ENCODE measurements around the gene SLC6A5.
A peak's percentile ranks its signal among the peaks of the same experiment; 100 is the strongest.
"Not testable (repeated sequence)": the region's sequence is repeated elsewhere in the genome, so short reads cannot be mapped to it uniquely, and the experiment has no call there.

Gene SLC6A5

DNA sequence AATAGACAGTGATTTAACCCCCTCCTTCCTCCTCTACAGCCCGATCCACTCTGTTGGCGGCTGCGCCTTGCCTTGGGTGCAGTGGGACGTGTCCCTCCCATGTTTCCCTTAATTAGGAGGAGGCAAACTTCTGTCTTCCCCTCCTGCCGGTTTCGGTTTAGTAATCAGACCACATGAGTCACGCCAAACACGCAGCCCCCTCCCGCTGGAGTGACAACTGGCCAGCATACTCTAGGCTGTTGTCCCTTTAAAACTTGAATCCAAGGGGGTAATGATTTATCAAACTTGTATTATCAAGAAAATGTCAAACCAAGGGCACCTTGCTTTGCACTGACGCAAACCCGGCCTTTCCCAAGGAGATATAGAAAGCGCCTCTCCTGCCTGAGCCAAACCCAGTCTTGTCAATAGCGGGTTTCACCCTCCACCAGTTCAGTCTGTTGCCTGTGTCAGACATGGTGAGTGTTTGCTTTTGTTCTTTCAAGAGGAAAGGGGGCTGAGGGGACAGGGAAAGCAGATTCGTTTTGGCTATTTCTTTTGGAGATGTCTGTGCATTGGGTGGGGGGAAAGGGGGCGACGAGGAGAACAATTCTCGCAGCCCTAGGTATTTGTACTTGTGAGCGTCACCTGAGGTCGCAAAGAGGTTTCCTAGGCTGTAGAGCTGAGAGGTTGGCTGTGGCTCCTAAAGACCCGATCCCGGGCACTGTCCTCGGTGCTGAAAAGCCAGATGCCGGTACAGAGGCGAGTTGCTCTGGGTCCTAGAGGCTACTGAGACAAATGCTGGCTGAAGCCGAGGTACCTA is at the start of gene SLC6A5:
SLC6A5 (plus strand) TSS at position 388 of the 799 bp plus-strand sequence; CDS start at position 453, 65 bp downstream.
- DNase-seq = peak; percentile 6

DNA sequence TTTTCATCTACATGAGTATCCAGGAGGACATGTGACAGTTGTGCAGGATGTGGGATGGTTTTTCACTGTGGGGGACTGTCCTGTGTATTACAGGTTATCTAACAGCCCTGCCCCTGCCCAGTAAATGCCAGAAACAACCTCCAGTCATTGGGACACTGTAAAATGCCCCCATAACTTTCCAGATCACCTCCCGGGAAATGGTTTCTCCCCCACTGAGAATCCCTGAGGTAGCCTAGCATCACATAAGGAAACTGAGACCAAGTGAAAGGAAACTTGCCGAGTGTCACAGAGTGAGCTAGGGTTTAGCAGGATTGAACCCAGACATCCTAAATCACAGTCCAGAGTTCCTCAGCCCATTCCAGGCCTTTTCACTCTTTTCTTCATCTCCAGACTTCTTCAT is 48.3 kb upstream of the SLC6A5 start:
- no peak for DNase-seq

DNA sequence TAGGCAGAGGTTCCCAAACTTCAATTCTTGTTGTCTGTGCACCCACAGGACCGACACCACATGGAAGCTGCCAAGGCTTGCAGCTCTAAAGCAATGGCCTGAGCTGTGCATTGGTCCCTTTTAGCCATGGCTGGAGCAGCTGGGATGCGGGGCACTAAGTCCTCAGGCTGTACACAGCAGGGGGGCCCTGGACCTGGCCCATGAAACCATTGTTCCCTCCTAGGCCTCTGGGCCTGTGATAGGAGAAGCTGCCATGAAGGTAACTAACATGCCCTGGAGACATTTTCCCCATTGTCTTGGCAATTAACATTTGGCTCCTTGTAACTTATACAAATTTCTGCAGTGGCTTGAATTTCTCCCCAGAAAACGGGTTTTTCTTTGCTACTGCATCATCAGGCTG is 43.6 kb upstream of the SLC6A5 start:
- no peak for DNase-seq

DNA sequence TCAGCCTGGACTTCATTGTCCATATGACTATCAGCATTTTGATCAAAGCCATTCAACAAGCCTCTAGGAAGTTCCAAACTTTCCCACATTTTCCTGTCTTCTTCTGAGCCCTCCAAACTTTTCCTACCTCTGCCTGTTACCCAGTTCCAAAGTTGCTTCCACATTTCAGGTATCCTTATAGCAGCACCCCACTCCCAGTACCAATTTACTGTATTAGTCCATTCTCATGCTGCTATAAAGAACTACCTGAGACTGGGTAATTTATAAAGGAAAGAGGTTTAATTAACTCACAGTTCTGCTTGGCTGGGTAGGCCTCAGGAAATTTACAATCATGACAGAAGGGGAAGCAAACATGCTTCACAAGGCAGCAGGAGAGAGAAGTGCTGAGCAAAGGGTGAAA is 43.0 kb upstream of the SLC6A5 start:
- not testable (repeated sequence) for DNase-seq

DNA sequence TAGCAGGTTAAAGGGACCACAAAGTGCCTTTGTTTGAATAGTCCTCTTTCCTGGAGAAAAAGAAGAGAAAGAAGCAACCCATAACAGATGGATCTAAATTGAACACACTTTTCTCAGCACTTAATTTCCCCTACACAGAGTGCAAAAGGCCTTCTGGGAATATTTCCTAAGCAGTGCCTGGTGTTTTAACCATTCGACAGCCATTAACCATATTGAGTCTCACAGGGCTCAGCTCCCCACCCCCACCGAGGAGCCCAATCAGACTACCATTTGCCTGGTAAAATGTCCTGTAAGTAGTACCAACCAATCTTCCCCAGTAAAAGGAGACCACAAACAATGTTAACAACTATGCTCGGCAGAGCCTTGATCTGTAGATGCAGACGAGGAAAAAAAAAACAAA is 40.7 kb upstream of the SLC6A5 start:
- no peak for DNase-seq

DNA sequence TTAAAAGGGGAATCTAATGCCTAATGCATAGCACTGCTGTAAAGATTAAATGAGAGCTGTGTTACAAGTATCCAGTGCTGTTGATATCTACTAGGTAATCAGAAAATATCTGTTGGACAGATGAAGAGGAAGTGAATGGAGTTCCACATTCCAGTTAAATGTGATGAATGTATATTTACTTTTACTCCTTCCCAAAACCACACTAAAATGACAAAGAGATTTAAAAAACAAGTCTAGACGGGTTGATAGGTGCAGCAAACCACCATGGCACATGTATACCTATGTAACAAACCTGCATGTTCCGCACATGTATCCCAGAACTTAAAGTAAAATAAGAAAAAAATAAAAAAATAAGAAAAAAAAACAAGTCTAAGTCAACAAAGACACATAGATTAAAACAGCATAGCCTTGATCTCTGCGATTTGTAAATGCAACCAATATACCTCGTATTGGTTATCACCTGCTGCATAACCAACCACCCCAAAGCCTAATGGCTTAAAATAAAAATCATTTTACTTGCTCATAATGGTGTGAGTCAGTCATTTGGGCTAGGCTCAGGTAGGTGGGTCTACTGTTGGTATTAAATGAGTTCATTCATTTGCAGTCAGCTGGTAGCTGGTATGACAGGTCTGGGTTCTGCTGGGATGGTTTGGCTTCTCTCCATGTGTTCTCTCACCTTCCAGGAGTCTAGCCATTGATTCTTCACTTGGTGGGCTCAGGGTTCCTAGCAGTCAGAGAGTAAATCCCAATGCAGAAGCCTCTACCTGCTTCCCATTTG is 39.7 kb upstream of the SLC6A5 start:
- no peak for DNase-seq

DNA sequence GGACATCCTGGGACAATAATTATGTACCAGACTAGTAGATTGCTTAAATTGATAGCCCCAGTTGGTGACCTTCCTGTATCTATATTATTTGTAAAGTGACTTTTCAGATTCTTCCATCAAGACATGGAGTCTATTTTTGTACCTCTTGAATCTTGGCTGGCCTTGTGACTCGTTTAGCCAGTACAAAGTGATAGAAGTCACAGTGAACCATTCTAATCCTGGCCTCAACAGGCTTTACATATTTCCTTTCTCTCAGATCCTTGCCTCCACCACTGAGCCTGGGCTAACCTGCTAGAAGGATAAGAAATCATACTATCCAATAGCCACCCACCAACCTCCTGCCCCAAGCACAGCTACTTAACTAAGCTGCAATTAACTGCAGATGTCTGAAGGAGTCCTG is 37.5 kb upstream of the SLC6A5 start:
- DNase-seq = no peak

DNA sequence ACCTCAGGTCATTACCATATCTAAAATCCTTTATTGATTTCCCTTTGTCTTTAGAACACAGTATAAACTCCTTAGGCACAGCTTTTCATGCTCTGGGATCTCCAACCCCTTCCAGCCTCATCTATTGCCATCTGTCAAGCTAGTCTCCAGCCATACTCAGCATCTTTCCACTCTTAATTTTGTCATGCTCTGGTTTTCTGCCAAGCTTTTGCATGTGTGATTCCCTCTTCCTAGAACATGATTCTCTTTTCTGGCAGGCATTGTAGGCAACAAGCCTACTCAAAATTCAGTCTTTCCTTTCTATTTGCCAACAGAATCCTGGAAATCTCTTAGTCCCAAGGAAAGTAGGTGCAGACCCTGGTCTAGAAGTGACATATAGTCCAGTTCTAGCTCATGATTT is 35.5 kb upstream of the SLC6A5 start:
- no peak for DNase-seq

DNA sequence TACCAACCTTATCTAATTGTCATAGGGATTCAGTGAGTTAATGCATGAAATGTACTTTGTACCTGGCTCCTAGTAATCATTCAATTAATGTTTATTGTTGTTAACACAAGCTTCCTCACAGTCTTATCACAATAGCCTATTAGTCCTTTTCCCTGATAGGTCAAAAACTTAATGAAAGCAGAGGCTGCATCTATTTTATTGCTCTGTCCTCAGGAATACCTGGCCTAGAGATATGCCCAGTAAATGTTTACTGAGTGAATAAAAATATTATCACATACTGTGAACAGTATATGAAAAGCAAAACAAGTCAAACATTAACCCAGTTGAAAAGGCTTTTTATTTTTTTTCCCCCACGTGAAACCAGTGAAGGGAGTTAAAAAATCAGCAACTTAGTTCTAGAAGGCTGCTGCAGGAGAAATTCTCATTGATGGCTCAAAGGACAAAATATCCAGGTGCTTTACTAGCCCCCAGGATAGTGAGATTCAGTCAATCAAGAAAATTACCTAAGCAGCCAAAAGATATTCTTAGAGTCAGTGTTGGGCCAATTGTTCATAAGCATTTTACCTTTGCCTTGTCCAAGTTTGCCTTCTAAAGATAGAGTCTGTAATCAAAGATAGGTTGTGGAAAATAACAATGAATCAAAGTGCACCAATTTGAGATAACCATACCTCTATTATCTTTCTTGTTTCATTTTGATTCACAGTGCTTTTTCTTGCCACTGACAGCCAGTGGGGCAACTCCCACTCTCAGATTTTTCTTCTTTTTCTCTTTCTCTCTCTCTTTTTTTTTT is 34.4 kb upstream of the SLC6A5 start:
- no peak for DNase-seq

DNA sequence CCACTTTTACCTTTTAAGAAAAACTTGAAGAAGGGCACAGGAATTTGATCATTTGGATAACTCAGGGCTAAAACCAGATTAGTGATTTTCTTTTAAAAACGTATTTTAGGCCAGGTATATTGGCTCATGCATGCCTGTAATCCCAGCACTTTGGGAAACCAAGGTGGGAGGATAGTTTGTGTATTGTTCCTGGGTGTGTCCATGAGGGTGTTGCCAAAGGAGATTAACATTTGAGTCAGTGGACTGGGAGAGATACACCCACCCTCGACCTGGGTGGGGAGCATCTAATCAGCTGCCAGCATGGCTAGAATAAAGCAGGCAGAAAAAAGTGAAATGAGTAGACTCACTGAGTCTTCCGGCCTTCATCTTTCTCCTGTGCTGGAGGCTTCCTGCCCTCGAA is 33.3 kb upstream of the SLC6A5 start:
- DNase-seq = not testable (repeated sequence)

DNA sequence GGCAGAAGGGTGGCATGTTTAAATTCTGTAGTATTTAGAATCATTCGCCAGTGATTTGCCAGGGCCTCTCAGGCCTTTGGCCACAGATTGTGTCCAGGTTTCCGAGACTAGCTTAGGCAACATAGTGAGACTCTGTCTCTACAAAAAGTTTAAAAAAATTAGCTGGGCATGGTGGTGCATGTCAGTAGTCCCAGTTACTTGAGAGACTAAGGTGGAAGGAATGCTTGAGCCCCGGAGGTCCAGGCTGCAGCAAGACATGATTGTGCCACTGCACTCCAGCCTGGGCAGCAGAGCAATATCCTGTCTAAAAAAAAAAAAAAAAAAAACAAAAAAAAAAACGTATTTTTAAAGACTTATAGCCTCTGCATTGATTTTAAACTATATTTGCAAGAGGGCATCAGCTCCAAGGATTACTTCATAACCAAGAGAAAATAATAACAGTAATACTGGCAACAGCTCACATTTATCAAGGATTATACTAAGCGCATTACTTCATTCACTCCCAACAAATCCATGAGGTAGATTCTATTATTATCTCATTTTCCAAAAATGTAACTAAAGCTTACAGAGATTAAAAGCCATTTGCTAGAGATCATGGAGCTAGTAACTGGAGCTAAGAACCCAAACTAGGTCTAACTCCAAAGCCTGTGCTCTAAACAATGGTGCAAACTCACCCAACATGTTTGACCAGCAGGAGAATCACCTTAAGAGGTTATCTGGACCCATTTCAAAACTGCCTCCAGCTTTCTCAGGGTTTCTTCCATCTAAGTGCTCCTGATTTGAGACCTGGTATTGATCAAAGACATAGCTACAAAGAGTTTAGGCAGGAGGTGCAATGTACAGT is 32.6 kb upstream of the SLC6A5 start:
- DNase-seq = no peak

DNA sequence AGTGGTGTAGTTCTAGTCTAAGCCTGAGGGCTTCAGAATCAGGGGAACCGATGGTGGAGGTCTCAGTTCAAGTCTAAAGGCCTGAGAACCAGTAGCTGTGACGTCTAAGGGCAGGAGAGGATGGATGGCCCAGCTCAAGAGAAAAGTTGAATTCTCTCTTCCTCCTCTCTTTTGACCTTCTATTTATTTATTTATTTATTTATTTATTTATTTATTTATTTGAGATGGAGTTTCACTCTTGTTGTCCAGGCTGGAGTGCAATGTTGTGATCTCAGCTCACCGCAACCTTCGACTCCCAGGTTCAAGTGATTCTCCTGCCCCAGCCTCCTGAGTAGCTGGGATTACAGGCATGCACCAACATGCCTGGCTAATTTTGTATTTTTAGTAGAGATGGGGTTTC is 19.7 kb upstream of the SLC6A5 start:
- not testable (repeated sequence) for DNase-seq

DNA sequence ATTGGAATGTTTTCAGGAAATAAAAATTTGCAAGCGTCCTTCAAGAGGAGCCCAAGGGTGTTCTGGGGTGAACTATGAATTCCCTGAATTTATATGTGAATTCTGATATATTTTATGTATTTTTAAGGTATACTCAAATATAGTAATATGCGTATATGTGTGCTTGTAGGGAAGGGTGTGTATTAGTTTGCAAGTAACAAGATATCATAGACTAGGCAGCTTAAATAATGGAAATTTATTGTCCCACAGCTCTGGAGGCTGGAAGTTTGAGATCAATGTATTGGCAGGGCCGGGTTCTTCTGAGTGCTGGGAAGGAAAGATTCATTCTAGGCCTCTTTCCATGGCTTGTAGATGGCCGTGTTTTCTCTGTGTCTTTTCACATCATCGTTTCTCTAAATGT is 16.2 kb upstream of the SLC6A5 start:
- no peak for DNase-seq

DNA sequence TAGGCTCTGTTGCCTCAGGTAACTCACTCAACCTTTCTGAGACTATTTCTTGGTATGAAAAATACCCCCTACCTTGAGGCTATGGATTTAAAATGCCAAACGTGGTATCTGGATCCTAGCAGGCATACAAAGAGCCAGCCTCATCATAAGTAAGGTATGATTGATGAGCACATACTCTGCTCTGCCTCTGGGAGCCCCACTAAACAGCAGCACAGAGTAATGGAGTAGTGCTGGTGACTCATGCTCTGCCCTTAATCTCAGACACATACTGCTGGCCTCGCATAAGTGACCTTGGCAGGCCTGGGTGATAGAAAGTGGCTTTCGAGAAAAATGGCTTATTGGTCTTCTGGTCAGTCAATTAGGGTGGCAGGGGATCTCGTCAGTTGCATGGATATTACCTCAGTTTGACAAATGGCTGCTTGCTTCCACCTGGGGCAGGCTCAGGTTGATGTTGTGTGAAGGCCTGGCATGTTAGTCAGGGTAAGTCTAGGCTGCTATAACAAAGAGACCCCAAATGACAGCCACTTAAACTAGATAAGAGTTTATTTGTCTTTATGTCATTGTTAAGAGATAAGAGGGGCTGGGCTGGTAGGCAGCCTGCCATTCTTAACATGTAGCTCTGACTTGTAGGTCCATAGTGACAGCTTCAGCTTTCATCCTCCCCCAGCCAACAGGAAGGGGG is 15.2 kb upstream of the SLC6A5 start:
- DNase-seq = no peak

DNA sequence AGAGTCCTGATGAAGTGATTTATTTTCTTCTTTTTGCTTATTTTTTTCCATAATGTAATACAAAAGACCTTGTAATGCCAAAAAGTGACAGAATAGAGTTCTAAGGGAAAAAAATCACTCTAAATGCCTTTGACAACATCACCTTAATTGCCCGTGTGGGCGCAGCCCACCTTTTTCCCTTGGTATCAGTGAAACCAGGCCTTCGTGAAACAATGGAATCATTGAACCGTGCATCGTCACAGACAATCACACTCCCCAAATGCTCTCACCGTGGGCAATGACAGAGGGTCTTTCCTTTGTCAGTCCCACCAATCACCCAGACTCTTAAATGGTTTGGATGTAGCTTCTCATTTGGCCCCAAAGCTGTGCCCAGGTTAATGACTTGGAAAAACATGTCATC is 9.6 kb upstream of the SLC6A5 start:
- DNase-seq = no peak

DNA sequence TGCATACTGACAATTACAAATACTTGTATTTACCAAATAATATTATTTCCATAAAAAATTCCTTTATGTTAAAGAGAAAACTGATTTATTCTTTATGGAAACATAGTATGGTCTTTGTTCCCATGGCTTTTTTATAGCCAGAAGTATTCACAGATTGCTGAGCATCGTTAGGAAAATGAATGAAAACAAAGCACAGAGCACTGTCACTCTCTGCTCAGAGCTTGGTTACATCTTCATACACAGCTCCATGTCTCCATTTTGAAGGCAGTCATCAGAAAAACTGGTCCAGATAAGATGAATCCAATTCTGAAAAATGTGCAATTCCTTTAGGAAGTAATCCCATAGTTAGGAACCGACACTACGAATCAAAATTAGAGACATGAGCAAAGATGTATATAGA is 9.0 kb upstream of the SLC6A5 start:
- DNase-seq = no peak

DNA sequence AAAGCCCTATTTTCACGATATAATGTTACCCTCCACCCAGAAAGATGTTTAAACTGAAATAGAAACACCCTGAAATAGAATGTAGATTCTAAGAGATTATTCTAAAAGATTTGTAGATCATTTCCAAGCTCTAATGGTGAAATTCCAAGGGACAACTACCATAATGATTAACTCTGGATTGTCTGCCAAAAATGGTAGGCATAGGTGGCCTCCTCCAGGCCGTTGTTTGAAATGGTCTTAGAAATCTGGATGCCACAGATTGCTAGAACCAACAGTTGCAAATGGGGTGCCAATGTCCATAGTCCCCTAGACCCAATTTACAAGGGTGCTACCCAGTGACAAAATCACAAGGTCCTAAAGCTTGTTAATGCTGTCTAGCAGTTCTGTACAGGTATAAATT is 6.7 kb upstream of the SLC6A5 start:
- no peak for DNase-seq

DNA sequence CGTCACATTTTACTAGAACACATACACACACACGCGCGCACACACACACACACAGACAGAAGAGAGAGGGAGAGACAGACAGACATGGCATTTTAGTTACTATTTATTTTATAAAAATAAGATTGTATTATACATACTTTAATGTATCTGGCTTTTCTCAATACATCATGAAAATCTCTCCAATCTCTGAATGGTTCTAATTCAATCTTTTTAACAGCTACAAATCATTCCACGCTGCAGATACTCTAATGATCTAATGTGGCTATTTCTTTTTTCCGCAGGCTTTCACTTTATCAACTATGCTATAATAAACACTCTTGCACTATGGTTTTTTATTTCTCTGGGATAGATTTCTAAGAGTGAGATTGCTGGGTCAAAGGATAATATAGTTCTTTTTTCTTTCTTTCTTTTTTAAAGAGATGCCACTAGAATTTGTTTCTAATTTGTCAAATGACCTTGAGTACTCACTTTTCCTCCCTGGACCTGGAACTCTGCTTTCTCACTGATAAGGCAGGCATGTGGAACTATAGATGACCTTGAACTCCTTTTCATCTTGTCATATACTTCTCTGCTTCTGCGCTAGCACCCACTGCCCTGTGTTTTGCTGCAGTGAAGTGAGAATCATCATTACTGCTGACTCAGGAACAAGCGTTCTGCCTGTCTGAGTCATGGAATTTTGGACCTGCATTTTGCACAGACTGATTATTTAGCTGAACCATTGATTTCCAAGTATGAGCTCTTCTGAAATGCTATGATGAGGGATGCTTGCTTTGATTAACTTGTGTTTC is 4.9 kb upstream of the SLC6A5 start:
- no peak for DNase-seq

DNA sequence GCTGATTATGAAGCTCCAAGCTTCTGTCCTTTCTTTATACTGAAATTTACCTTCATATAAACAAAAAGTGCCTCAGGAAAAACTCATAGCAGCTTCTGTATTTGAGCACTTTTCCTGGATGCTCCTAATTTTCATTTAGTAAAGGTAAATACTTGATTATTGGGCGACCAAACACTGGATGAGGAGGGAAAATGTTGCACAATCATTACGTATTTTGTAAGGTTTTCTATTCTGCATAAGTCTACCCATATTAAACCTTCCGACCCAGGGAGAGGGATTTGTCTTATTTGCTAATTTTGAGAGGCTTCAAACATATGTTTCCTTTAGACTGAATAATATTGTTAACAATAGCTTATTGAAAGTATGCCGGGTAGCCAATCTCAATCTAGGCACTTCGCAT is 4.3 kb upstream of the SLC6A5 start:
- no peak for DNase-seq

DNA sequence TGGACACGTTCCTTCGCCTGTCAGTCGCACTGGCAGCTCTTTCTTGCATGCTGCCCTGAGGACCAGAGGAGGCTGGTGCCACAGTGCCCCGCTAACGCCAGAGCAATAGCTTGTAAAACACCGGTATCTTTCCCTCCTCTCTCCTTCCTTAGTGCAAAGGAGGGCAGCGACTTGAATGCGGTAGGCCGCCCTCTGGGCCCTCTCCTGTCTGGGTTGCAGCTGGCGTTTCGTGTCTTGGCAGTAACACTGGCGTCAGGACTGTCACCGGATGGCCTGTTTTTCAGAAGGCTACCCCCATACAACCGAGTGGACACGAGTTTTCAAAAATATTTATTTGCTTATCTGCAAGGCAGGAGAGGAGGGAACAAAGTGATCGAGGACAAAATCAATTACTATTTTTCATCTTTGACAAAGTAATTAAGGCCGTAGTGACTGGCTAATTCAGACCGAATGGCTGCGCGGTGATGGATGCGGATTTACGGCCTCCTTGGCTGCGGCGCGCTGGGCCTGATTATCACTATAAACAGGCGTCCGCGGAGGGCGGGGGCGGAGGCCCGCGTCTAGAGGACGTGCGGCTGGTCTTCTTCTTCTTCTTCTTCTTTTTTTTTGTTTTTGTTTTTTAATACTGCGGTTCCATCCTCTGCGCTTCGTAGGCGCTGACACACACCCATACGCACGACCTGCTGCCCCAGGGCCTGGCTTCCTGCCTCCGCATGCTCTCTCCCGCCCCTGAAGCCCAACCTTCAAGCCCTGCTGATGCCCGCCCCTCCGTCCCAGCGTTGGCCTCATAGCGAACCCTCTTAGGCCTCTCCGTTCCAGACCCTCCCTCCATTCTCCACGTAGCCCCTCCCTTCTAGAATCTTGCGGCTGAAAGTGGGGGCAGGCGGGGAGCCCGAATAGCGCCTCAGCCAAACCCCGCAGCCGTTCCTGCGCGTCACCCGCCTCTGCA is 2.9 kb upstream of the SLC6A5 start:
- DNase-seq = no peak
